Measurements from ENCODE around the gene CHRNB2. TPM values are rescaled to one million over a fixed set of nuclear protein-coding genes. Genes with fewer than 3 reads are reported as not detected.

The CHRNB2 gene
- total RNA-seq, 1 experiment from 2014 or later, result 3.2 TPM

GRCh38 chr1:154598871-154599635 is 31.5 kb downstream of the CHRNB2 start:
- no peak for TF ChIP-seq EZH2 (IDR thresholded peaks at IDR 0.05; ENCODE audit: borderline replicate concordance, low read depth, low read length, poor library complexity, severe bottlenecking)
- H3K9me3 ChIP-seq (ENCODE audit: low read depth, low read length, poor library complexity, severe bottlenecking), result no peaks in the 10 kb centered on the region
- H3K4me1 ChIP-seq (ENCODE audit: insufficient read depth, low read length, poor library complexity, severe bottlenecking), result no peaks in the 10 kb centered on the region
- H3K27ac ChIP-seq (ENCODE audit: low read depth, low read length, poor library complexity, severe bottlenecking), result peak overlapping the region; percentile 5
- intact Hi-C loops (cut with micrococcal nuclease; ENCODE audit: unreplicated experiment), result no loop called here
- TSS peak; percentile 2 for BruUV-seq (replicated peaks)
- peaks cover 69% of the 10 kb centered on the region for H3K36me3 ChIP-seq (ENCODE audit: insufficient read depth, low read length, poor library complexity, severe bottlenecking)
- no peak for DNase-seq (ENCODE audit: low spot score)
- no peak overlapping the region for H3K4me3 ChIP-seq (ENCODE audit: low read depth, low read length, poor library complexity, severe bottlenecking)
- CTCF ChIA-PET, result no interaction called here
- no peaks in the 10 kb centered on the region for H3K27me3 ChIP-seq (replicated peaks; ENCODE audit: insufficient read depth, low read depth, low read length, poor library complexity)
- POLR2A ChIA-PET (ENCODE audit: low non-redundant PET), result no interaction called here

- intact Hi-C loops (cut with micrococcal nuclease; ENCODE audit: unreplicated experiment), result no loop called here
- Histone ChIP-seq H3K27ac (ENCODE audit: low read depth, low read length, poor library complexity, severe bottlenecking) (peak overlapping the region; percentile 5), H3K27me3 (replicated peaks; ENCODE audit: insufficient read depth, low read depth, low read length, poor library complexity) (no peaks in the 10 kb centered on the region), H3K9me3 (ENCODE audit: low read depth, low read length, poor library complexity, severe bottlenecking) (no peaks in the 10 kb centered on the region), H3K36me3 (ENCODE audit: insufficient read depth, low read length, poor library complexity, severe bottlenecking) (peaks cover 63% of the 10 kb centered on the region), H3K4me3 (ENCODE audit: low read depth, low read length, poor library complexity, severe bottlenecking) (no peak overlapping the region), H3K4me1 (ENCODE audit: insufficient read depth, low read length, poor library complexity, severe bottlenecking) (no peaks in the 10 kb centered on the region)
- CTCF ChIA-PET, result no interaction called here
- POLR2A ChIA-PET (ENCODE audit: low non-redundant PET), result no interaction called here
- TF ChIP-seq CTCF (conservative IDR thresholded peaks at IDR 0.05; ENCODE audit: low read depth, low read length) (no peak), EZH2 (IDR thresholded peaks at IDR 0.05; ENCODE audit: borderline replicate concordance, low read depth, low read length, poor library complexity, severe bottlenecking) (no peak)
- DNase-seq (ENCODE audit: low spot score), result no peak
- no TSS peak for BruUV-seq (replicated peaks)
Measured at GRCh38 chr1:154599658-154600057, 32.1 kb downstream of the CHRNB2 start.

- no TSS peak for BruUV-seq (replicated peaks)
- Histone ChIP-seq H3K4me1 (ENCODE audit: insufficient read depth, low read length, poor library complexity, severe bottlenecking) (peaks cover 5% of the 10 kb centered on the region), H3K4me3 (ENCODE audit: low read depth, low read length, poor library complexity, severe bottlenecking) (no peak overlapping the region), H3K9me3 (ENCODE audit: low read depth, low read length, poor library complexity, severe bottlenecking) (no peaks in the 10 kb centered on the region), H3K27ac (ENCODE audit: low read depth, low read length, poor library complexity, severe bottlenecking) (no peak overlapping the region), H3K27me3 (replicated peaks; ENCODE audit: insufficient read depth, low read depth, low read length, poor library complexity) (no peaks in the 10 kb centered on the region), H3K36me3 (ENCODE audit: insufficient read depth, low read length, poor library complexity, severe bottlenecking) (peaks cover 28% of the 10 kb centered on the region)
- no peak for DNase-seq (ENCODE audit: low spot score)
- POLR2A ChIA-PET (ENCODE audit: low non-redundant PET), result no interaction called here
- TF ChIP-seq CTCF (conservative IDR thresholded peaks at IDR 0.05; ENCODE audit: low read depth, low read length) (no peak), EZH2 (IDR thresholded peaks at IDR 0.05; ENCODE audit: borderline replicate concordance, low read depth, low read length, poor library complexity, severe bottlenecking) (no peak)
- intact Hi-C loops (cut with micrococcal nuclease; ENCODE audit: unreplicated experiment), result no loop called here
- CTCF ChIA-PET, result no interaction called here
Measured at GRCh38 chr1:154603317-154603716, 35.7 kb downstream of the CHRNB2 start.

GRCh38 chr1:154605534-154605933 is 38.0 kb downstream of the CHRNB2 start:
- peaks cover 22% of the 10 kb centered on the region for H3K36me3 ChIP-seq (ENCODE audit: insufficient read depth, low read length, poor library complexity, severe bottlenecking)
- H3K4me1 ChIP-seq (ENCODE audit: insufficient read depth, low read length, poor library complexity, severe bottlenecking), result peaks cover 13% of the 10 kb centered on the region
- no peaks in the 10 kb centered on the region for H3K9me3 ChIP-seq (ENCODE audit: low read depth, low read length, poor library complexity, severe bottlenecking)
- intact Hi-C loops (cut with micrococcal nuclease; ENCODE audit: unreplicated experiment), result loop anchor here (5.0 kb wide), 1 partner anchor 48 kb away; the partner anchor contains the start of gene UBE2Q1
- no peak overlapping the region for H3K4me3 ChIP-seq (ENCODE audit: low read depth, low read length, poor library complexity, severe bottlenecking)
- no peaks in the 10 kb centered on the region for H3K27me3 ChIP-seq (replicated peaks; ENCODE audit: insufficient read depth, low read depth, low read length, poor library complexity)
- TF ChIP-seq EZH2 (IDR thresholded peaks at IDR 0.05; ENCODE audit: borderline replicate concordance, low read depth, low read length, poor library complexity, severe bottlenecking) (no peak), CTCF (conservative IDR thresholded peaks at IDR 0.05; ENCODE audit: low read depth, low read length) (no peak)
- peak overlapping the region; percentile 10 for H3K27ac ChIP-seq (ENCODE audit: low read depth, low read length, poor library complexity, severe bottlenecking)
- ChIA-PET POLR2A (ENCODE audit: low non-redundant PET) (no interaction called here), CTCF (no interaction called here)
- no TSS peak for BruUV-seq (replicated peaks)
- DNase-seq (ENCODE audit: low spot score), result no peak

Data from A673 (cell line).